Endodermal cell (in vitro differentiated cells): ENCODE measurements around the gene CA11. TPM values are rescaled to one million over a fixed set of nuclear protein-coding genes. Genes with fewer than 3 reads are reported as not detected.
A peak's percentile ranks its signal among the peaks of the same experiment; 100 is the strongest.

ENCODE experiments used
- DNase-seq: peaks from one replicate; pipeline ENCODE4 v3.0.0-alpha.2; 2017
- H3K27ac ChIP-seq: 2 replicates; pipeline ENCODE4 v1.5.1; 2013; ENCODE audit warnings: mild to moderate bottlenecking, low read depth, low read length, moderate library complexity
- H3K27me3 ChIP-seq: 2 replicates; pipeline ENCODE4 v1.6.1; 2013; ENCODE audit warnings: mild to moderate bottlenecking, low read length, moderate library complexity; ENCODE audit not compliant: insufficient read depth, control insufficient read depth, poor library complexity, severe bottlenecking
- H3K36me3 ChIP-seq: 2 replicates; pipeline ENCODE4 v1.7.0; 2013; ENCODE audit warnings: mild to moderate bottlenecking, low read length, moderate library complexity; ENCODE audit not compliant: control insufficient read depth, insufficient read depth
- H3K4me1 ChIP-seq: one replicate; pipeline ENCODE4 v1.7.0; 2013; ENCODE audit warnings: low read length; ENCODE audit not compliant: control insufficient read depth, insufficient read depth
- H3K4me3 ChIP-seq: 2 replicates; pipeline ENCODE4 v1.5.1; 2013; ENCODE audit warnings: mild to moderate bottlenecking, low read length, moderate library complexity
- H3K9ac ChIP-seq: 2 replicates; pipeline ENCODE4 v1.6.1; 2013; ENCODE audit warnings: mild to moderate bottlenecking, low read length, moderate library complexity; ENCODE audit not compliant: poor library complexity, severe bottlenecking; ENCODE audit errors: extremely low read depth
- H3K9me3 ChIP-seq: 2 replicates; pipeline ENCODE4 v1.6.1; 2013; ENCODE audit warnings: mild to moderate bottlenecking, low read length, moderate library complexity; ENCODE audit not compliant: control insufficient read depth
- H3K27ac Mint-ChIP-seq: 2 replicates; pipeline ENCODE4 v1.8.0; 2020; ENCODE audit warnings: mixed read lengths
- H3K27me3 Mint-ChIP-seq: 2 replicates; pipeline ENCODE4 v1.8.0; 2021; ENCODE audit warnings: mild to moderate bottlenecking, mixed read lengths; ENCODE audit not compliant: insufficient read depth
- H3K36me3 Mint-ChIP-seq: 2 replicates; pipeline ENCODE4 v1.8.0; 2020; ENCODE audit warnings: low read depth, mixed read lengths
- H3K4me1 Mint-ChIP-seq: 2 replicates; pipeline ENCODE4 v1.8.0; 2020; ENCODE audit warnings: mixed read lengths
- H3K4me3 Mint-ChIP-seq: 2 replicates; pipeline ENCODE4 v1.8.0; 2020; ENCODE audit warnings: mild to moderate bottlenecking, moderate library complexity, mixed read lengths
- H3K9me3 Mint-ChIP-seq: 2 replicates; pipeline ENCODE4 v1.8.0; 2020; ENCODE audit warnings: mild to moderate bottlenecking, mixed read lengths
- WGBS, 2 experiments: methylation state at CpG; one replicate each; pipeline versions ENCODE4 v1.1.5 to v1.1.7; 2013; ENCODE audit warnings: missing lambda C conversion rate in 2 of 2, mixed read lengths in 1 of 2; ENCODE audit not compliant: insufficient coverage in 1 of 2, insufficient read length in 1 of 2; 5-methylcytosine and 5-hydroxymethylcytosine counted together
- total RNA-seq, 2 donors: library from RNA; stranded (reverse); fragmentation: NEBNext Ultra II Directional in 1 of 2; extraction: Animal tissue kit (Norgen Biotek cat#: 25700) in 1 of 2; gene quantifications; 2 replicates in 1 of 2; 3 replicates in 1 of 2; pipeline ENCODE4 v1.2.1, GENCODE V29; 2021
- TF ChIP-seq, protein P1 (sequence below): fragments of 200-600 bp; sonication (generic); conservative IDR thresholded peaks from 2 replicates; pipeline ENCODE4 v1.5.0; 2021; ENCODE audit warnings: antibody characterized with exemption, mild to moderate bottlenecking

The CA11 gene
- total RNA-seq, 2 donors from 2014 or later = 75.0 to 82.6 TPM

DNA sequence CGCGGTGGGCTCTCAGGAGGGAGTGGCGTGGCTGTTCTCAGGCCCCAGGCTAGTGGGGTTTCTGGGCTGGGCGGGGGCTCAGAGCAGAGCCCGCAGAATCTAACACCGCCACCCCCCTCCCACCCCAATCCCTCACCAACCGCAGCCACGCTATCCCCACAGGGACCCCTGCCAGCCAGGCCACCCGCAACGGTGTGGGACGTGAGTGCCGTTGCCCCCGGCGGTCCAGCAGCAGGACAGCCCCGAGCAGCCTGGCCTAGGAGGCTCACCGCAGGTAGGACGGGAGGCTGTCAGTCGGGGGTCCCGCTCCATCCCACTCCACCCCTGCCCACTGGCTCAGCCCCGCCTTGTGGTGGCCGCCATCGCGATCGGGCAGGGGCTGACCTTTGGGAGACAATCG lies 27.0 kb upstream of the CA11 start, which contains the start of gene NTN5:
NTN5 (minus strand) TSS at position 24 of the 400 bp plus-strand sequence. CDS start 2,031 bp downstream, outside the sequence.
- H3K4me3 ChIP-seq = no peak within 1 kb of the TSS
- H3K36me3 ChIP-seq = no peaks in the 10 kb centered on the region
- H3K27ac ChIP-seq = no peak within 1 kb of the TSS
- peaks cover 17% of the 10 kb centered on the region for H3K27me3 Mint-ChIP-seq
- no peaks in the 10 kb centered on the region for H3K4me1 ChIP-seq
- H3K4me3 Mint-ChIP-seq = peak within 1 kb of the TSS; percentile 18
- no peaks in the 10 kb centered on the region for H3K9me3 ChIP-seq
- 79 to 80% methylated on average over 12 to 23 of the region's 25 CpGs for WGBS, 2 experiments
- no peak within 1 kb of the TSS for H3K9ac ChIP-seq
- no peaks in the 10 kb centered on the region for H3K9me3 Mint-ChIP-seq
- DNase-seq = peak; percentile 65
- H3K27ac Mint-ChIP-seq = no peak within 1 kb of the TSS
- no peaks in the 10 kb centered on the region for H3K27me3 ChIP-seq
- peaks cover 10% of the 10 kb centered on the region for H3K4me1 Mint-ChIP-seq
- no peaks in the 10 kb centered on the region for H3K36me3 Mint-ChIP-seq
- TF ChIP-seq, protein P1, sequence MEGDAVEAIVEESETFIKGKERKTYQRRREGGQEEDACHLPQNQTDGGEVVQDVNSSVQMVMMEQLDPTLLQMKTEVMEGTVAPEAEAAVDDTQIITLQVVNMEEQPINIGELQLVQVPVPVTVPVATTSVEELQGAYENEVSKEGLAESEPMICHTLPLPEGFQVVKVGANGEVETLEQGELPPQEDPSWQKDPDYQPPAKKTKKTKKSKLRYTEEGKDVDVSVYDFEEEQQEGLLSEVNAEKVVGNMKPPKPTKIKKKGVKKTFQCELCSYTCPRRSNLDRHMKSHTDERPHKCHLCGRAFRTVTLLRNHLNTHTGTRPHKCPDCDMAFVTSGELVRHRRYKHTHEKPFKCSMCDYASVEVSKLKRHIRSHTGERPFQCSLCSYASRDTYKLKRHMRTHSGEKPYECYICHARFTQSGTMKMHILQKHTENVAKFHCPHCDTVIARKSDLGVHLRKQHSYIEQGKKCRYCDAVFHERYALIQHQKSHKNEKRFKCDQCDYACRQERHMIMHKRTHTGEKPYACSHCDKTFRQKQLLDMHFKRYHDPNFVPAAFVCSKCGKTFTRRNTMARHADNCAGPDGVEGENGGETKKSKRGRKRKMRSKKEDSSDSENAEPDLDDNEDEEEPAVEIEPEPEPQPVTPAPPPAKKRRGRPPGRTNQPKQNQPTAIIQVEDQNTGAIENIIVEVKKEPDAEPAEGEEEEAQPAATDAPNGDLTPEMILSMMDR = no peak

DNA sequence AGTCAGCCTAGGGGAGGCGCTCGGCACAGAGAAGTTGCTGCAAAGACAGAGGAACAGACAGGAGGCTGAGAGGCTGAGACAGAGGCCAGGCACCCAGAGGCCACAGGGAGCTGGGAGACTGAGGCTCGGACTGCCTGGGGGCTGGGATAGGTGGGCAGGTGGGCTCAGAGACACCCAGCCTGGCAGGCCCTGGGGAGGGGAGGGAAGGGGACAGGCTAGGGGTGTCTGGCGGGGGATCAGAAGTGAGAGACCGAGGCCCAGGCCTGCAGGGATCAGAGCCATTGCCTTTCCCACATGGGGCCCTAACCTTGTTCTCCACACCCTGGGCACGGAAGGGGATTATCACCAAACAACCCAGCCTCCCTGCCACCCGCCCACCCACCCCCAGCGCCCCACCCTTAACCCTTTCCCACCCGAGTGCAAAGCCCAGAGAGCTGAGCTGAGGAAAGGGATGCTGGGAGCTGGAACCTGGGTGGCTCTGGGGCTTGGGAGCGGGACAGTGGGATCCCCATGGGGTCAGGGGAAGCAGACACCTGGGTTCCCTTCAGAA lies 25.5 kb upstream of the CA11 start:
- H3K36me3 ChIP-seq = no peaks in the 10 kb centered on the region
- no peak overlapping the region for H3K27ac Mint-ChIP-seq
- H3K4me3 ChIP-seq = no peak overlapping the region
- WGBS, 2 experiments = 85 to 87% methylated on average over 4 to 7 of the region's 10 CpGs
- H3K9ac ChIP-seq = no peak overlapping the region
- H3K9me3 Mint-ChIP-seq = no peaks in the 10 kb centered on the region
- H3K36me3 Mint-ChIP-seq = no peaks in the 10 kb centered on the region
- H3K4me1 Mint-ChIP-seq = peaks cover 10% of the 10 kb centered on the region
- no peaks in the 10 kb centered on the region for H3K9me3 ChIP-seq
- no peak overlapping the region for H3K4me3 Mint-ChIP-seq
- TF ChIP-seq, protein P1 = no peak
- no peak for DNase-seq
- H3K27ac ChIP-seq = no peak overlapping the region
- peaks cover 14% of the 10 kb centered on the region for H3K27me3 Mint-ChIP-seq
- H3K4me1 ChIP-seq = no peaks in the 10 kb centered on the region
- no peaks in the 10 kb centered on the region for H3K27me3 ChIP-seq

DNA sequence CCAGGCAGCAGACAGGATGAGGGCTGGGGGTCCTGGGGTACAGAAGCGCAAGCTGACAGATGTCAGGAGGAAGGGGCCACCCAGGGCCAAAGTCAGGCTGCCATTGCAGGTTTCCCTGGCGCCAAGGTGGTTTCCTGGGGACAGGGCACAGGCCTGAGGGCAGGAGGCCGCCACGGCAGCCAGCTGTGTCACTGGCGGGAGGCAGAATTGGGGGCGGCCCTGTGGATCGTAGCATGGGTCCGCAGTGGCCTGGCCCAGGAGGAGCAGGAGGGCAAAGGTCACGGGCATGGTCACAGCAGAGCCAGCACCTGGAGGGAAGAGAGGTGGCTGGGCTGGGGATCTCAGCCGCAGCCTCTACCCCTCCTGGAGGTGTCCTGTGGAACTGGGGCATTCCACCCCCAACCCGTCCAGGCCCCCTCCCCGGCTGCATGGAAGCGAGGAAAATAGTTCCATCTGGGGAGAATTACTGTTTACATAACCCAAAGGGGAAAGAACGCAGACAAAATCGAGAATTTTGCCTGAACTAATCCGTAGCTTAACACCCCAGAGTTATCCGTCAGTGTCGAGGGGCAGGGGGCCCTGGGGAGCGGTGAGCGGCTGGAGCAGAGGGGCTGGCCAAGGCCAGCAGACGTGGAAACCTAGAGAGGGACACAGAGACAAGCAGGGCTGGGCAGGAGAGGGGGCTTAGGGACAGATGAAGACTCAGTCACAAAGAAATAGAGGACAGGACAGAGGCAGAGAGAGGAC lies 24.9 kb upstream of the CA11 start:
- no peaks in the 10 kb centered on the region for H3K36me3 Mint-ChIP-seq
- no peak overlapping the region for H3K27ac Mint-ChIP-seq
- peaks cover 14% of the 10 kb centered on the region for H3K27me3 Mint-ChIP-seq
- no peaks in the 10 kb centered on the region for H3K4me1 ChIP-seq
- TF ChIP-seq, protein P1 = peak; percentile 25
- H3K4me1 Mint-ChIP-seq = peaks cover 10% of the 10 kb centered on the region
- H3K9me3 ChIP-seq = no peaks in the 10 kb centered on the region
- no peaks in the 10 kb centered on the region for H3K36me3 ChIP-seq
- H3K27me3 ChIP-seq = no peaks in the 10 kb centered on the region
- no peak for DNase-seq
- H3K4me3 ChIP-seq = no peak overlapping the region
- WGBS, 2 experiments = 86 to 90% methylated on average over 15 to 21 of the region's 21 CpGs
- H3K9ac ChIP-seq = no peak overlapping the region
- no peak overlapping the region for H3K4me3 Mint-ChIP-seq
- no peaks in the 10 kb centered on the region for H3K9me3 Mint-ChIP-seq
- H3K27ac ChIP-seq = no peak overlapping the region
